IMR-90 (cell line): ENCODE data around the gene KBTBD12. TPM values are rescaled to one million over a fixed set of nuclear protein-coding genes. Genes with fewer than 3 reads are reported as not detected.

ENCODE experiments used
- ATAC-seq: fragments of 200-7000 bp; cut with Tn5 transposase; 2 replicates; pipeline ENCODE4 v1.9.1; 2020; ENCODE audit warnings: low read depth, mild to moderate bottlenecking, moderate library complexity
- BruUV-seq: library from RNA; stranded (reverse); fragments of 400-500 nt; replicated peaks from 2 replicates; lab custom pipeline; 2021; lab: Mats Ljungman, UMichigan
- CTCF ChIA-PET: fragments of 300-600 bp; formaldehyde crosslinking; extraction: SDS; loops from one replicate; lab custom pipeline; 2021; ENCODE audit warnings: antibody characterized with exemption; lab: Yijun Ruan, JAX
- POLR2A ChIA-PET: fragments of 300-600 bp; sonication (Branson Sonifier 250); formaldehyde crosslinking; loops from one replicate; lab custom pipeline; 2022; ENCODE audit warnings: antibody characterized with exemption; ENCODE audit not compliant: unreplicated experiment; lab: Charles Lee
- DNase-seq: peaks from one replicate; pipeline ENCODE4 v3.0.0; 2013
- H2AFZ ChIP-seq: replicated peaks from 2 replicates; pipeline ENCODE3; 2013; ENCODE audit warnings: low read length, mild to moderate bottlenecking; ENCODE audit not compliant: poor library complexity
- H2AK5ac ChIP-seq: 2 replicates; pipeline ENCODE4 v1.6.1; 2013; ENCODE audit warnings: low read depth, low read length, inconsistent platforms
- H2AK9ac ChIP-seq: replicated peaks from 2 replicates; pipeline ENCODE3; 2013; ENCODE audit warnings: mild to moderate bottlenecking, low read depth, low read length, moderate library complexity; ENCODE audit not compliant: poor library complexity
- H2BK120ac ChIP-seq: 2 replicates; pipeline ENCODE4 v1.6.1; 2013; ENCODE audit warnings: low read depth, low read length, inconsistent platforms
- H2BK15ac ChIP-seq: 3 replicates; pipeline ENCODE4 v1.6.1; 2013; ENCODE audit warnings: low read depth, low read length, inconsistent platforms
- H2BK20ac ChIP-seq: 2 replicates; pipeline ENCODE4 v1.6.1; 2013; ENCODE audit warnings: low read depth, mild to moderate bottlenecking, inconsistent platforms, low read length, moderate library complexity
- H2BK5ac ChIP-seq: 2 replicates; pipeline ENCODE4 v1.6.1; 2013; ENCODE audit warnings: mild to moderate bottlenecking, low read depth, low read length, inconsistent platforms; ENCODE audit not compliant: poor library complexity, severe bottlenecking
- H3K14ac ChIP-seq: replicated peaks from 2 replicates; pipeline ENCODE4 v1.6.1; 2013; ENCODE audit warnings: low read depth, low read length, inconsistent platforms
- H3K18ac ChIP-seq: 2 replicates; pipeline ENCODE4 v1.6.1; 2013; ENCODE audit warnings: low read depth, low read length, control low read depth
- H3K23ac ChIP-seq: 2 replicates; pipeline ENCODE4 v1.6.1; 2013; ENCODE audit warnings: low read depth, low read length, inconsistent platforms
- H3K27ac ChIP-seq: 2 replicates; pipeline ENCODE4 v1.5.1; 2013; ENCODE audit warnings: mild to moderate bottlenecking, control low read depth, low read length; ENCODE audit not compliant: insufficient read depth
- H3K27me3 ChIP-seq: 2 replicates; pipeline ENCODE4 v1.6.1; 2013; ENCODE audit warnings: low read length; ENCODE audit not compliant: control insufficient read depth, insufficient read depth
- H3K36me3 ChIP-seq: 2 replicates; pipeline ENCODE4 v1.6.1; 2013; ENCODE audit warnings: low read length, mixed read lengths; ENCODE audit not compliant: control insufficient read depth, insufficient read depth
- H3K4ac ChIP-seq: 2 replicates; pipeline ENCODE4 v1.6.1; 2013; ENCODE audit warnings: low read depth, low read length, inconsistent platforms
- H3K4me1 ChIP-seq: 2 replicates; pipeline ENCODE4 v1.6.1; 2013; ENCODE audit warnings: low read length, mixed read lengths; ENCODE audit not compliant: control insufficient read depth, insufficient read depth
- H3K4me2 ChIP-seq: 2 replicates; pipeline ENCODE4 v1.6.1; 2013; ENCODE audit warnings: low read depth, mild to moderate bottlenecking, control low read depth, low read length, moderate library complexity
- H3K4me3 ChIP-seq: 2 replicates; pipeline ENCODE4 v1.5.1; 2013; ENCODE audit warnings: low read depth, mild to moderate bottlenecking, control low read depth, low read length, moderate library complexity; ENCODE audit not compliant: insufficient read depth
- H3K56ac ChIP-seq: 2 replicates; pipeline ENCODE4 v1.6.1; 2013; ENCODE audit warnings: low read length, inconsistent platforms; ENCODE audit not compliant: insufficient read depth; ENCODE audit errors: extremely low read depth
- H3K79me1 ChIP-seq, 2 experiments: 2 replicates each; pipeline ENCODE4 v1.6.1; 2013; ENCODE audit warnings: low read length in 2 of 2, inconsistent platforms in 1 of 2, low read depth in 1 of 2
- H3K9ac ChIP-seq: 2 replicates; pipeline ENCODE4 v1.6.1; 2013; ENCODE audit warnings: low read depth, low read length, control low read depth
- H3K9me1 ChIP-seq: 2 replicates; pipeline ENCODE4 v1.6.1; 2013; ENCODE audit warnings: low read length, inconsistent platforms; ENCODE audit not compliant: insufficient read depth
- H3K9me3 ChIP-seq: 2 replicates; pipeline ENCODE4 v1.6.1; 2013; ENCODE audit warnings: low read length; ENCODE audit not compliant: control insufficient read depth, insufficient read depth
- H4K20me1 ChIP-seq: 2 replicates; pipeline ENCODE4 v1.6.1; 2013; ENCODE audit warnings: low read length, inconsistent platforms; ENCODE audit not compliant: insufficient read depth
- H4K5ac ChIP-seq: 2 replicates; pipeline ENCODE4 v1.6.1; 2013; ENCODE audit warnings: mild to moderate bottlenecking, low read depth, low read length, control low read depth
- H4K8ac ChIP-seq, 2 experiments: 2 replicates each; pipeline ENCODE4 v1.6.1; 2013; ENCODE audit warnings: low read depth in 2 of 2, low read length in 2 of 2, control low read depth in 1 of 2, inconsistent platforms in 1 of 2
- H4K91ac ChIP-seq: 2 replicates; pipeline ENCODE4 v1.6.1; 2013; ENCODE audit warnings: low read depth, low read length, inconsistent platforms; ENCODE audit not compliant: insufficient read depth
- BHLHE40 ChIP-seq: fragments of 150-350 bp; IDR thresholded peaks from 2 replicates; pipeline ENCODE4 v1.6.1; 2016; ENCODE audit warnings: mild to moderate bottlenecking, low read depth, low read length
- CEBPB ChIP-seq: IDR thresholded peaks from 2 replicates; pipeline ENCODE4 v1.6.1; 2012; ENCODE audit warnings: low read depth, low read length, improper control_type of control experiment
- ELK1 ChIP-seq: fragments of 150-350 bp; IDR thresholded peaks from 2 replicates; pipeline ENCODE4 v1.6.1; 2016; ENCODE audit warnings: low read depth, mild to moderate bottlenecking, low read length, moderate library complexity, borderline replicate concordance
- FOS ChIP-seq: fragments of 150-350 bp; IDR thresholded peaks from 2 replicates; pipeline ENCODE4 v1.6.1; 2016; ENCODE audit warnings: low read depth, low read length
- MAFK ChIP-seq: IDR thresholded peaks from 2 replicates; pipeline ENCODE4 v1.6.1; 2012; ENCODE audit warnings: low read depth, low read length, improper control_type of control experiment
- MAZ ChIP-seq: IDR thresholded peaks from 2 replicates; pipeline ENCODE4 v1.6.1; 2012; ENCODE audit warnings: low read depth, mild to moderate bottlenecking, low read length, improper control_type of control experiment, moderate library complexity, borderline replicate concordance
- NFE2L2 ChIP-seq: fragments of 150-350 bp; IDR thresholded peaks from 2 replicates; pipeline ENCODE4 v1.6.1; 2016; ENCODE audit warnings: low read depth, mild to moderate bottlenecking, low read length
- POLR2A ChIP-seq: IDR thresholded peaks from 2 replicates; pipeline ENCODE4 v1.6.1; 2012; ENCODE audit warnings: mild to moderate bottlenecking, low read depth, low read length
- RAD21 ChIP-seq: IDR thresholded peaks from 2 replicates; pipeline ENCODE4 v1.6.1; 2012; ENCODE audit warnings: low read length, improper control_type of control experiment
- RCOR1 ChIP-seq: IDR thresholded peaks from 2 replicates; pipeline ENCODE4 v1.6.1; 2012; ENCODE audit warnings: mild to moderate bottlenecking, low read length, improper control_type of control experiment; ENCODE audit not compliant: insufficient replicate concordance
- RFX5 ChIP-seq: IDR thresholded peaks from 2 replicates; pipeline ENCODE4 v1.8.0; 2012; ENCODE audit warnings: low read depth, mild to moderate bottlenecking, low read length, moderate library complexity
- SMC3 ChIP-seq: fragments of 150-350 bp; IDR thresholded peaks from 2 replicates; pipeline ENCODE4 v1.6.1; 2016; ENCODE audit warnings: low read depth, mild to moderate bottlenecking, antibody characterized with exemption, low read length, moderate library complexity
- USF2 ChIP-seq: fragments of 150-350 bp; IDR thresholded peaks from 2 replicates; pipeline ENCODE4 v1.6.1; 2017; ENCODE audit warnings: mild to moderate bottlenecking, antibody characterized with exemption, low read length, low read depth
- WGBS, 2 experiments: methylation state at CpG; one replicate each; pipeline versions ENCODE4 v1.1.5 to v1.1.7; 2013; ENCODE audit warnings: missing lambda C conversion rate in 2 of 2; ENCODE audit not compliant: insufficient read length in 1 of 2; ENCODE audit errors: extremely low coverage in 2 of 2; 5-methylcytosine and 5-hydroxymethylcytosine counted together
- dilution Hi-C: fragments of 300-500 bp; cut with HindIII; formaldehyde crosslinking; loops from one replicate; pipeline ENCODE4 v1.14.3; 2018; ENCODE audit warnings: low sequenced_read_pairs; ENCODE audit not compliant: unreplicated experiment
- in situ Hi-C: fragments of 300-500 bp; cut with MboI; formaldehyde crosslinking; loops from 3 replicates; pipeline ENCODE4 v1.14.3; 2019; ENCODE audit warnings: low sequenced_read_pairs, inconsistent platforms, mixed read lengths
- intact Hi-C: fragments of 100-400 bp; cut with micrococcal nuclease; formaldehyde crosslinking; loops from 2 replicates; pipeline ENCODE4 v1.10.0; 2022
- polyA plus RNA-seq, 3 experiments: library from polyadenylated mRNA; depleted of rRNA; stranded (reverse); fragments of >200 nt; gene quantifications; 2 replicates each; pipeline ENCODE4 v1.2.3, GENCODE V29; 2012; ENCODE audit warnings: low replicate concordance in 1 of 3
- total RNA-seq: library from RNA; depleted of rRNA; stranded (reverse); fragments of >200 nt; gene quantifications from 2 replicates; pipeline ENCODE4 v1.2.3, GENCODE V29; 2012
- TF ChIP-seq, protein P1 (sequence below): conservative IDR thresholded peaks from 2 replicates; pipeline ENCODE4 v1.5.1; 2012; ENCODE audit warnings: mild to moderate bottlenecking, low read depth, low read length, improper control_type of control experiment

KBTBD12 gene
- total and polyA plus RNA-seq, 2 of the 4 experiments (the other 2 are of a cell fraction) = not detected

GRCh38 chr3:127887321-127887720, 27.7 kb upstream of the KBTBD12 start:
- H2BK5ac ChIP-seq = no peak overlapping the region
- H3K27ac ChIP-seq = no peak overlapping the region
- no peaks in the 10 kb centered on the region for H4K20me1 ChIP-seq
- H2AK5ac ChIP-seq = no peak overlapping the region
- dilution Hi-C loops (no loop called here), intact Hi-C loops (no loop called here), in situ Hi-C loops (no loop called here)
- no peak overlapping the region for H4K5ac ChIP-seq
- H3K4me1 ChIP-seq = no peaks in the 10 kb centered on the region
- DNase-seq (no peak), ATAC-seq (no peak)
- H3K14ac ChIP-seq = no peak overlapping the region
- no peak overlapping the region for H4K8ac ChIP-seq
- no peak overlapping the region for H3K18ac ChIP-seq
- H3K36me3 ChIP-seq = no peaks in the 10 kb centered on the region
- H3K27me3 ChIP-seq = peaks cover 20% of the 10 kb centered on the region
- H3K9ac ChIP-seq = no peak overlapping the region
- 82% methylated on average over 2 of the region's 4 CpGs; no CpG with 5 or more reads in 1 of the 2 experiments for WGBS, 2 experiments
- CTCF ChIA-PET = no interaction called here
- no peak overlapping the region for H4K91ac ChIP-seq
- TF ChIP-seq CEBPB = no peak
- no peak for TF ChIP-seq RAD21
- TF ChIP-seq, protein P1, sequence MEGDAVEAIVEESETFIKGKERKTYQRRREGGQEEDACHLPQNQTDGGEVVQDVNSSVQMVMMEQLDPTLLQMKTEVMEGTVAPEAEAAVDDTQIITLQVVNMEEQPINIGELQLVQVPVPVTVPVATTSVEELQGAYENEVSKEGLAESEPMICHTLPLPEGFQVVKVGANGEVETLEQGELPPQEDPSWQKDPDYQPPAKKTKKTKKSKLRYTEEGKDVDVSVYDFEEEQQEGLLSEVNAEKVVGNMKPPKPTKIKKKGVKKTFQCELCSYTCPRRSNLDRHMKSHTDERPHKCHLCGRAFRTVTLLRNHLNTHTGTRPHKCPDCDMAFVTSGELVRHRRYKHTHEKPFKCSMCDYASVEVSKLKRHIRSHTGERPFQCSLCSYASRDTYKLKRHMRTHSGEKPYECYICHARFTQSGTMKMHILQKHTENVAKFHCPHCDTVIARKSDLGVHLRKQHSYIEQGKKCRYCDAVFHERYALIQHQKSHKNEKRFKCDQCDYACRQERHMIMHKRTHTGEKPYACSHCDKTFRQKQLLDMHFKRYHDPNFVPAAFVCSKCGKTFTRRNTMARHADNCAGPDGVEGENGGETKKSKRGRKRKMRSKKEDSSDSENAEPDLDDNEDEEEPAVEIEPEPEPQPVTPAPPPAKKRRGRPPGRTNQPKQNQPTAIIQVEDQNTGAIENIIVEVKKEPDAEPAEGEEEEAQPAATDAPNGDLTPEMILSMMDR = no peak
- no peak for TF ChIP-seq BHLHE40
- TF ChIP-seq ELK1 = no peak
- TF ChIP-seq SMC3 = no peak
- TF ChIP-seq RFX5 = no peak
- no peak for TF ChIP-seq MAFK
- TF ChIP-seq NFE2L2 = no peak
- TF ChIP-seq POLR2A = no peak
- no peak for TF ChIP-seq MAZ
- no peak for TF ChIP-seq RCOR1
- no peak for TF ChIP-seq USF2
- no peak for TF ChIP-seq FOS
- H3K9me1 ChIP-seq = no peaks in the 10 kb centered on the region
- BruUV-seq = no TSS peak
- H2AFZ ChIP-seq = no peak overlapping the region
- H3K79me1 ChIP-seq = no peaks in the 10 kb centered on the region
- POLR2A ChIA-PET = no interaction called here
- H3K9me3 ChIP-seq = peaks cover 7% of the 10 kb centered on the region; the same call in 1 of the 2 replicates
- H2BK120ac ChIP-seq = no peak overlapping the region
- no peak overlapping the region for H2AK9ac ChIP-seq
- H3K4me2 ChIP-seq = no peak overlapping the region
- no peak overlapping the region for H3K4ac ChIP-seq
- no peak overlapping the region for H2BK20ac ChIP-seq
- H3K23ac ChIP-seq = no peak overlapping the region
- no peak overlapping the region for H3K56ac ChIP-seq
- H3K4me3 ChIP-seq = no peak overlapping the region
- H2BK15ac ChIP-seq = no peak overlapping the region
